ENCODE measurements around the gene PNP.
"Not testable (repeated sequence)": the region's sequence is repeated elsewhere in the genome, so short reads cannot be mapped to it uniquely, and the experiment has no call there.

DNA sequence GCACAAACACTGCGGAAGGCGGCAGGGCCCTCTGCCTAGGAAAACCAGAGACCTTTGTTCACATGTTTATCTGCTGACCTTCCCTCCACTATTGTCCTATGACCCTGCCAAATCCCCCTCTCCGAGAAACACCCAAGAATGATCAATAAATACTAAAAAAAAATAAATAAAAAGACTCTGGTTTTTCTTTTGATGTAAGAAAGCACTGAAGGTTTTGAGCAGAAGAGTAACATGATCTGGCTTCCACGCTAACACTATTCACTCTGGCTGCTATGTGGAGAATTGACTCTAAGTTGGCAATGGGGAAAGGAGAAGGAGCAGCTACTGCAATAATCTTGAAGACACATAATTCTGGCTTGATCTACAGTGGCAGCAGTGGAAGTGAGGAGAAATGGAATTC lies 25.6 kb upstream of the PNP start:
- TF ChIP-seq POLR2AphosphoS5, POLR2A (IDR thresholded peaks at IDR 0.05; ENCODE audit: low read depth, low read length): not testable (repeated sequence)

All from GM12891 (cell line).